ENCODE data around the gene KSR2.

The KSR2 gene

GRCh38 chr12:117572755-117573154, 396.0 kb downstream of the KSR2 start:
- H3K27me3 ChIP-seq (ENCODE audit: control insufficient read depth, insufficient read depth, low read length): no peaks in the 10 kb centered on the region
- H2AFZ ChIP-seq: no peak overlapping the region
- no peaks in the 10 kb centered on the region for H3K36me3 ChIP-seq (ENCODE audit: control insufficient read depth, insufficient read depth, low read length)
- no peaks in the 10 kb centered on the region for H3K79me2 ChIP-seq
- H3K4me2 ChIP-seq (ENCODE audit: low read length): no peak overlapping the region
- TF ChIP-seq, protein P1, sequence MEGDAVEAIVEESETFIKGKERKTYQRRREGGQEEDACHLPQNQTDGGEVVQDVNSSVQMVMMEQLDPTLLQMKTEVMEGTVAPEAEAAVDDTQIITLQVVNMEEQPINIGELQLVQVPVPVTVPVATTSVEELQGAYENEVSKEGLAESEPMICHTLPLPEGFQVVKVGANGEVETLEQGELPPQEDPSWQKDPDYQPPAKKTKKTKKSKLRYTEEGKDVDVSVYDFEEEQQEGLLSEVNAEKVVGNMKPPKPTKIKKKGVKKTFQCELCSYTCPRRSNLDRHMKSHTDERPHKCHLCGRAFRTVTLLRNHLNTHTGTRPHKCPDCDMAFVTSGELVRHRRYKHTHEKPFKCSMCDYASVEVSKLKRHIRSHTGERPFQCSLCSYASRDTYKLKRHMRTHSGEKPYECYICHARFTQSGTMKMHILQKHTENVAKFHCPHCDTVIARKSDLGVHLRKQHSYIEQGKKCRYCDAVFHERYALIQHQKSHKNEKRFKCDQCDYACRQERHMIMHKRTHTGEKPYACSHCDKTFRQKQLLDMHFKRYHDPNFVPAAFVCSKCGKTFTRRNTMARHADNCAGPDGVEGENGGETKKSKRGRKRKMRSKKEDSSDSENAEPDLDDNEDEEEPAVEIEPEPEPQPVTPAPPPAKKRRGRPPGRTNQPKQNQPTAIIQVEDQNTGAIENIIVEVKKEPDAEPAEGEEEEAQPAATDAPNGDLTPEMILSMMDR (IDR thresholded peaks at IDR 0.05): no peak
- H3K27ac ChIP-seq: no peak overlapping the region
- H3K9ac ChIP-seq: no peak overlapping the region
- no peaks in the 10 kb centered on the region for H3K9me3 ChIP-seq (ENCODE audit: control insufficient read depth, low read length)
- H3K4me3 ChIP-seq (ENCODE audit: low read depth, low read length): no peak overlapping the region
- no peaks in the 10 kb centered on the region for H3K4me1 ChIP-seq

- Histone ChIP-seq H3K4me1 (no peaks in the 10 kb centered on the region), H3K9ac (no peak overlapping the region)
- TF ChIP-seq, protein P1 (IDR thresholded peaks at IDR 0.05): no peak
Observed at GRCh38 chr12:117571321-117571720, 397.5 kb downstream of the KSR2 start.

DNA sequence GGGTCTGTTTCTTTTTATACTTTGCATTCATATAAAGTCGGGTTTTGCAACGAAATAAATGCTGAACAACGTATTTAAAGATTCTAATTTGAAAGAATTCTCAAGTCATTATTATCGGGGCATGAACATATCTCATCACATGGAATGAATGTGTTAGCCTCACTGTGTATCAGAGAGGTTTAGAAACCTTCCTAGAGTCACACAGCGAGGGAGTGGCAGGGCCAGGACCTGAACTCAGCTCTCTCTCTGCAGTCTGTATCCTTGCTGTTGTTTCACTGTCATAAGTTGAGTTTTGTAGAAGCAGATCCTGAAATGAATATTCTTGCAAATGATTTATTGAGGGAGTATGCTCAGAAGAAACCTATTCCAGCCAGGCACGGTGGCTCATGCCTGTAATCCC, 398.2 kb downstream of the KSR2 start:
- H3K4me1 ChIP-seq: no peaks in the 10 kb centered on the region
- H3K79me2 ChIP-seq: no peaks in the 10 kb centered on the region
- H3K4me2 ChIP-seq (ENCODE audit: low read length): no peak overlapping the region
- no peak overlapping the region for H3K4me3 ChIP-seq (ENCODE audit: low read depth, low read length)
- H2AFZ ChIP-seq: no peak overlapping the region
- H3K36me3 ChIP-seq (ENCODE audit: control insufficient read depth, insufficient read depth, low read length): no peaks in the 10 kb centered on the region
- no peaks in the 10 kb centered on the region for H3K9me3 ChIP-seq (ENCODE audit: control insufficient read depth, low read length)
- TF ChIP-seq, protein P1 (IDR thresholded peaks at IDR 0.05): no peak
- no peaks in the 10 kb centered on the region for H3K27me3 ChIP-seq (ENCODE audit: control insufficient read depth, insufficient read depth, low read length)
- no peak overlapping the region for H3K9ac ChIP-seq
- no peak overlapping the region for H3K27ac ChIP-seq

More at GRCh38 chr12:117571321-117571720, 397.5 kb downstream of the KSR2 start:
- H2AFZ ChIP-seq: no peak overlapping the region
- H3K4me3 ChIP-seq (ENCODE audit: low read depth, low read length): no peak overlapping the region
- no peak overlapping the region for H3K27ac ChIP-seq
- H3K27me3 ChIP-seq (ENCODE audit: control insufficient read depth, insufficient read depth, low read length): no peaks in the 10 kb centered on the region
- no peaks in the 10 kb centered on the region for H3K9me3 ChIP-seq (ENCODE audit: control insufficient read depth, low read length)
- no peak overlapping the region for H3K4me2 ChIP-seq (ENCODE audit: low read length)
- no peaks in the 10 kb centered on the region for H3K36me3 ChIP-seq (ENCODE audit: control insufficient read depth, insufficient read depth, low read length)
- no peaks in the 10 kb centered on the region for H3K79me2 ChIP-seq

GRCh38 chr12:117567644-117568216, 401.1 kb downstream of the KSR2 start:
- no peak overlapping the region for H3K27ac ChIP-seq
- H3K9me3 ChIP-seq (ENCODE audit: control insufficient read depth, low read length): no peaks in the 10 kb centered on the region
- no peak overlapping the region for H3K4me3 ChIP-seq (ENCODE audit: low read depth, low read length)
- H3K36me3 ChIP-seq (ENCODE audit: control insufficient read depth, insufficient read depth, low read length): no peaks in the 10 kb centered on the region
- TF ChIP-seq, protein P1 (IDR thresholded peaks at IDR 0.05): no peak
- no peaks in the 10 kb centered on the region for H3K79me2 ChIP-seq
- no peaks in the 10 kb centered on the region for H3K4me1 ChIP-seq
- no peak overlapping the region for H3K9ac ChIP-seq
- no peaks in the 10 kb centered on the region for H3K27me3 ChIP-seq (ENCODE audit: control insufficient read depth, insufficient read depth, low read length)
- H3K4me2 ChIP-seq (ENCODE audit: low read length): no peak overlapping the region
- no peak overlapping the region for H2AFZ ChIP-seq

DNA sequence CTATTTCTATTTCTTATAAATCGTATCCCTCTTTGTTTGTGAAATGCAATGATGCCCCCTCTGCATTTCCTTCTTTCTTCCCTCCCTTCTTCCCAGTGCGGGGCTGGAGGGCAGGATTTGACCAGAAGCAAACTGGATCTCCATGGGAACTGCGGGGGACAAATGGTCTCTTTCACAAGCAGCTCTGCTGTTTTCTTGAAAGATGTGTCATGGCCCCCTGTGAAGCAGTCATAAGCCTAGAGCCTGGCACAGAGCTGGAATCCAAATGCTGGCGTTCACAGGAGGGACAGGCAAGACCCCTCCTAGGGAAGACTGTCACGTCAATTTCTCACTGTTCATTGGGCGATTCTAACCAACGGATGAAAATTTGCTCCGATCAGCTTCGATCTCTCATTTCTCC, 403.9 kb downstream of the KSR2 start:
- no peaks in the 10 kb centered on the region for H3K4me1 ChIP-seq
- H3K4me2 ChIP-seq (ENCODE audit: low read length): no peak overlapping the region
- H3K4me3 ChIP-seq (ENCODE audit: low read depth, low read length): no peak overlapping the region
- H3K9ac ChIP-seq: no peak overlapping the region
- H3K9me3 ChIP-seq (ENCODE audit: control insufficient read depth, low read length): no peaks in the 10 kb centered on the region
- H3K36me3 ChIP-seq (ENCODE audit: control insufficient read depth, insufficient read depth, low read length): no peaks in the 10 kb centered on the region
- H3K27ac ChIP-seq: no peak overlapping the region
- no peak overlapping the region for H2AFZ ChIP-seq
- no peaks in the 10 kb centered on the region for H3K27me3 ChIP-seq (ENCODE audit: control insufficient read depth, insufficient read depth, low read length)
- H3K79me2 ChIP-seq: no peaks in the 10 kb centered on the region
- TF ChIP-seq, protein P1 (IDR thresholded peaks at IDR 0.05): no peak

All from parathyroid adenoma (tissue), 2 donors.